ENCODE measurements around the gene PLA2G2F. TPM values are rescaled to one million over a fixed set of nuclear protein-coding genes. Genes with fewer than 3 reads are reported as not detected.

PLA2G2F gene
- total and polyA plus RNA-seq, 2 of the 13 experiments (the other 11 are each of a cell fraction or from before 2014, with no cell fraction given), result not detected

- Histone ChIP-seq H3K9ac (ENCODE audit: insufficient read depth, low read depth, low read length) (no peak overlapping the region), H3K4me3 (replicated peaks in 1 of 3; ENCODE audit: insufficient read depth in 1 of 3, low read depth in 2 of 3, low read length in 3 of 3) (no peak overlapping the region), H3K4me1 (ENCODE audit: insufficient read depth, low read length) (no peaks in the 10 kb centered on the region), H3K4me2 (ENCODE audit: low read depth, low read length) (no peak overlapping the region), H3K36me3 (replicated peaks in 1 of 2; ENCODE audit: control insufficient read depth in 1 of 2, insufficient read depth in 2 of 2, low read length in 2 of 2) (no peaks in the 10 kb centered on the region), H3K9me3 (ENCODE audit: low read length) (no peaks in the 10 kb centered on the region), H3K27me3 (ENCODE audit: control insufficient read depth in 1 of 2, insufficient read depth in 2 of 2, low read length in 2 of 2) (peaks cover 1 to 21% of the 10 kb centered on the region in 2 experiments; a peak in 2 of 5 replicates), H2AFZ (ENCODE audit: low read length) (no peak overlapping the region), H4K20me1 (ENCODE audit: insufficient read depth, low read length) (no peaks in the 10 kb centered on the region), H3K27ac (ENCODE audit: extremely low read length, insufficient read depth, low read length) (no peak overlapping the region), H3K79me2 (ENCODE audit: insufficient read depth, low read length) (no peaks in the 10 kb centered on the region)
- DNase-seq (ENCODE audit: low spot score) (no peak), ATAC-seq (no peak), FAIRE-seq (no peak)
- in situ Hi-C loops (cut with HindIII; ENCODE audit: extremely low pct_ligation_motif_present, low pct_unique_long_range_greater_than_20kb), result no loop called here
- ChIA-PET CTCF (ENCODE audit: low intra/inter-chr PET ratio, low total read pairs) (no interaction called here), POLR2A (no interaction called here)
- no TSS peak for BruUV-seq (replicated peaks)
- 37% methylated on average over 10 of the region's 10 CpGs for WGBS (ENCODE audit: low lambda C conversion rate)
- intact Hi-C loops (cut with micrococcal nuclease; ENCODE audit: unreplicated experiment), result no loop called here
- TF ChIP-seq ZNF30 (CRISPR knock-in tag; IDR thresholded peaks at IDR 0.05) (no peak), MTERF4 (CRISPR knock-in tag; IDR thresholded peaks at IDR 0.05) (no peak), AHDC1 (CRISPR knock-in tag; IDR thresholded peaks at IDR 0.05; ENCODE audit: borderline replicate concordance) (no peak), HNRNPK (IDR thresholded peaks at IDR 0.05; ENCODE audit: low read depth, low read length, poor library complexity, severe bottlenecking) (no peak), SATB2 (CRISPR knock-in tag; IDR thresholded peaks at IDR 0.05) (no peak), SOX6 (IDR thresholded peaks at IDR 0.05) (no peak), SOX6 (CRISPR knock-in tag; IDR thresholded peaks at IDR 0.05) (no peak), EZH2 (conservative IDR thresholded peaks at IDR 0.05; ENCODE audit: low read depth, low read length) (no peak), ZBTB7B (CRISPR knock-in tag; IDR thresholded peaks at IDR 0.05) (no peak), ZFY (CRISPR knock-in tag; IDR thresholded peaks at IDR 0.05) (no peak), ZNF282 (IDR thresholded peaks at IDR 0.05; ENCODE audit: partially characterized antibody) (no peak)
These were observed 15.2 kb upstream of the PLA2G2F start for GRCh38 chr1:20123722-20124455.
